UCSD-AML1 (cell line): Measurements from ENCODE around the gene TRIO.

Source experiments
- DNase-seq: peaks from one replicate; lab custom pipeline; 2025; ENCODE audit not compliant: unreplicated experiment; lab: John Stamatoyannopoulos, UW

Gene TRIO

DNA sequence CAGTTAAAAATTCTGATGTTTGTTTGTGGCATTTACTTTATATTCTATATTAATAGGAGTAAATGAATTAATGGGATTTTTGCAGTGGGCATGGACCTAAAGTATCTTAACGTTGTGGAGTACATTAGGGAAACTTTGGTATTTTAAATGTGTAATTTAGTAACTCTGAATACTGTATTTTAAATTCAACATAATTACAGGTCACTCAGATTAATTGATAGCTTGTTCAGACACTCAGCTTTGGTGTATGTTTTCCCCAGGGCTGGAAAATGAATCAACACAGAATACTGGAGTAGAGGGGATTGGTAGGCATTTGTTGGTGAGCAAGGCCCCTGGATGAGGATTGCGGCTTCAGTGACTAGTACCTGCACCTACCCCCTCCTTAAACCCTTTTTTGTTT, 117.5 kb downstream of the TRIO start:
- DNase-seq: no peak

DNA sequence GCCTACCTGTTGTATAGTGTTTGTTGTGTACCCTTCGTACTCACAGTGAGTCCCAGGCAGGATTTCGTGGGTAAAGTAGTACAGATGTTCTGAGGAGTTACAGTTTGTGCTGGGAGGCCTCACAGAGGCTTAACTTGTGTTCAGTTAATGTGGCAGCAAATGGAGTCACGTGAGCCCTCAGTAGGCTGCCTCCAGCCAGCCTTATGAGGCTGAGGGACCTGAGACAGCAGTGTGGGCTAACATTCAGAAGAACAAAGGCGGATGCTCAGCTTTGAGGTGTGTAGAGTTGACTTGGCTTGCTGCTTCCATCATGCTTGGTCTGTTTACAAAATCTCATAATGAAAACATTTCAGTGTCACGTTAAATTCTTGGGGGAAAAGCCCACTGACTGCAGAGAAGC, 118.1 kb downstream of the TRIO start:
- no peak for DNase-seq

- DNase-seq: no peak
Measured at GRCh38 chr5:14261856-14262611, 118.9 kb downstream of the TRIO start.

DNA sequence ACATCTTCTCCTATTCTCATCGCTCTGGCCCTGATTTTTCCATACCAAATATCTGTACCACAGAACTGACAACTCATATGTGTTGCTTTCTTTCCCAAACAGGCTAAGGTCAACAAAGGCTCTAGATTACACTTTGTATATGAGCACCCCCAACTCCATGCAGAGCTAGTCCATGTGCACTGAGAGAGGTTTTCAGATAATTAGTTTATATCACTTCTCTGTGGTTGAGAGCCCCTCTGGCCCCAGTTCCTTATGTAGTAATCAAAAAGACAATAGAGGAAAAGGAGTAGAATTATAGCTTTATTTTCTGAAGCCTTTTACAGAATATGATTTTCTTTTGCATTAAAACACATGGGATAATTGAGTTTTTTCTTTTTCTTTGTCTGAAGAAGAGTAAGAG, 120.0 kb downstream of the TRIO start:
- DNase-seq: no peak

GRCh38 chr5:14263699-14264098, 120.6 kb downstream of the TRIO start:
- DNase-seq: no peak

DNA sequence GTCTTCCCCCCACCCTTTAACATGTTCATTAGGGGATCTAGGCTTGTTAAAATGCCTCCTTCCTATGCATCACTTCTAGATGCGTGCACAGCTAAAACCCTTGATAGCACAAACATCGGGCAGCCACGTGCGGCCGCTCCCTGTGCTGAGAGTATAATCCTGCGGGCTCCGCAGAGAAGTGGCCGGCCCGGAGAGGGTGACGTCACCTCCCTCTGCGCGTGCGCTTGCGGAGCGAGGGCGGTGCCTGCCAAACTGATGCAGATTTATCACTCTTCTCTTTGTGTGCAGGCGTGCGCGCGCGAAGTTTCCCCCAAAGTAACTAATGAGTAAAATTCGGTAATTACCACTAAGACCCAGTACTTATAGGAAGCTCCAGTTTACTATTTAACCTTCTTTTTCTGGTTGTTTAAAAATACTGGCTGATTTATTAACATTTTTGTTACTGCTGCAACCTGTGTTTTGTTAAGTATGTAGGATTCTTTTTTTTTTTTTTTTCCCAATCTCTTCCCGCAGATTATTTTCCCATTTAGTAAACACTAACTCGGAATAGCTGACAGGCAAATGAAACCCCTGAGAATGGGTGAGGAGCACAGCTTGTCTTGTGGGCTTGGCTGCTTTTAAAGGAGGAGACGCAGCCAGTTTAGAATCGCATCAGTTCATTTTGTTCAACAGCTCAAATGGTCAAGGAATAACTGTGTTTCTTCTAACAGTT, 121.6 kb downstream of the TRIO start:
- no peak for DNase-seq

GRCh38 chr5:14265570-14265969, 122.4 kb downstream of the TRIO start:
- DNase-seq: no peak

DNA sequence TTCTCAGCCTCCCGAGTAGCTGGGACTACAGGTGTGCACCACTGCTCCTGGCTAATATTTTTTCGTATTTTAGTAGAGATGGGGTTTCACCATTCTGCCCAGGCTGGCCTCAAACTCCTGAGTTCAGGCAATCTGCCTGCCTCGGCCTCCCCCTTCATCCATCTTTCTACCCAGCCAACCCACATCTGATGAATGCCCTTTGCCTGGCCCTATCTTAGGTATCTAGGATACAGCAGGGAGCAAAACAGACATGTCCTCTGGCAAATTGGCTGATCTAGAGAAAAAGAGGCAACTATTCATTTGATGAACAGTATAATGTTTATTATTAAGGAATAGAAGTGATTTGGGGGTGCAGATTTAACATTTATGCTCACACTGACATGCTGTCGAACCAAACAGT, 123.0 kb downstream of the TRIO start:
- no peak for DNase-seq

DNA sequence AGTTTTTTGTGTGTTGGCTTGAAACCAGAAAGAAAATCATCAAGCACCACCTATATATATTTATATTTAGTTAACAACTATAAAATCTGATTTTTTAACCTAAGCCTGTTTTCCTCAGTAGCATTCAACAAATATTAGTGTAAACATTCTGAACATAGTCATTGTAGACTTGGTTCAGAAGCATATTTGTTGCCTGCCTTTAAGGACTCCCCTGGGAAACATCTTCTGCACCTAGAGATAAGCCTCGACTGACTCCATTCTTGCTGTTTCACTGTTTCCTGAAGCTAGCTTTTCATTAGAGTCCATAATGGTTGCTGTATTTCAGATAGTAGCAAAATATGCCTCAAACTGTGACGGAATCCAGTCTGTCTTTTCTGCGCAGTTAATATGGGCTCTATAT, 123.5 kb downstream of the TRIO start:
- no peak for DNase-seq

- no peak for DNase-seq
Measured at GRCh38 chr5:14267166-14267838, 124.2 kb downstream of the TRIO start.

DNA sequence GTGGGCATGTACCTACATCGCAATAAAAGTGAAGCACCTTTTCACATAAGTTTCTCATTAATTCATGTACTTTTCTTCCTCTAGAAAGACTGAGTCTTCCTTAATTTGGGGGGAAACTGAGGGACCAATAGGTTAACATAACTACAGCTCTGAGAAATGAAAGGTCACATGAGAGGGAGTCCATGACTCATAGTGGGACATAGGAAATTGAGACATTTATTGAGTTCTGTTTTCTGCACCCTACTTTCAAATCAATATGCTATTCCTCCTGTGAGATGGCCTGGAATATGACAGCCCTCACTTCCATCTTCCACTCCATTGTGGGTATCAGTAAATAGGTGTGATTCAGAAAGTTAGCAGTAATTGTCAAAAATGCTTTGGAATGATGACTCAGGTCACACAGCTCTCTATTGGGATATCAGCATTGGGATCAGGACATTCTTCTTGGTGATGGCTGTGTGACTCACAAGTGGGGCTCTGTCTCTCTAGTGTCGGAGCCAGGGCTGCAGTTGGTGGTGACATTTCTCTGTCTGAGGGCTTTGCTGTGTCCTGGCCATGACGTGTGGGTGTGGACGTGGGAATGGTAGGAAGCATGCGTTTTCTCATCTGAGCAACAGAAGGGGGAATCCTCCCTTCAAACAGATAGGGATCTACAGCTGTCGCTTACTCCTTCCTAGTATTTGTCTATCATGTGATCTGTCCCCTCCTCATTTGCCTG, 125.0 kb downstream of the TRIO start:
- DNase-seq: no peak

- DNase-seq: no peak
Measured at GRCh38 chr5:14268738-14269137, 125.6 kb downstream of the TRIO start.

- no peak for DNase-seq
Measured at GRCh38 chr5:14269395-14269794, 126.3 kb downstream of the TRIO start.

DNA sequence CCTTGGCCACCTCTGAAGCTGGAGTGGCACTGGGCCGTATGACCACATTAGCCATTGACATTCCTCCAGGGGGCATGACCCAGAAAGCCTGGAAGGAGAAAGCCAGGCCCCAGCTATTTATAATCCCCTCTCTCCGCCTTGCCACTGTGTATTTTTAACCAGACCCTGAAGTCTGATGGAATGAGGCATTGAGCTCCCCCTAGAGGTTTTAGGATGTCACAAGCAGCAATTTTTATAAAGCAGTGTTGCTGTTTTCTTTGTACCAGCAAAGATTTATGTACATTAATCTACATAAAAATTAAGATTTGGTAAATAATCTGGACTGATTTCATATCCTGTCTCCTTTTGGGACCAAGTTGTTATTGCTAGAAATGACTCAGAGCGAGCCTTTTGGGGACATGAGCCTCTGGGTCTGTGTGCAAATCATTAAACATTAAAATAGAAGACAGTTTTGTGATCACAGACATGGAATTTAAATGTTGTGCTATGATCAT, 127.1 kb downstream of the TRIO start:
- no peak for DNase-seq

GRCh38 chr5:14272548-14273205, 129.5 kb downstream of the TRIO start:
- no peak for DNase-seq

GRCh38 chr5:14273207-14273767, 130.1 kb downstream of the TRIO start:
- no peak for DNase-seq

DNA sequence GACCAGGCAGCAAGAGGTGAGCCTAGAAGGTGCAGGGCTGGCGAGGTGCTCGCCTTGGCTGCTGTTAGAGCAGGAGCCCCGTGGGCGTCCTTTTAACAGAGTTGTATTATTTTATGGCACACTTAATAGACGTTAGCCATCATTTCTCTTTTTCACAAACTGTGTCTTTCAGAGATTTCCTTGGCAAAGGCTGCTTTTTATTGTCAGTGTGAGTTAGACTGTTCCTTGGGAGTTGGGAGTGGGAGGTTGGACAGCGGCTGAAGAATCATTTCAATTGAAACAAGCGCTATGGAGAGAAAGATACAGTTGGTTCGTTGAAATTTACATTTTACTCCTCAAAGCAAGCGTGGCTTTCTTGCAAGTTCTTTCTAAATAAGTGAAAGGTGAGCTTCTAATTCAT, 133.2 kb downstream of the TRIO start:
- DNase-seq: no peak

DNA sequence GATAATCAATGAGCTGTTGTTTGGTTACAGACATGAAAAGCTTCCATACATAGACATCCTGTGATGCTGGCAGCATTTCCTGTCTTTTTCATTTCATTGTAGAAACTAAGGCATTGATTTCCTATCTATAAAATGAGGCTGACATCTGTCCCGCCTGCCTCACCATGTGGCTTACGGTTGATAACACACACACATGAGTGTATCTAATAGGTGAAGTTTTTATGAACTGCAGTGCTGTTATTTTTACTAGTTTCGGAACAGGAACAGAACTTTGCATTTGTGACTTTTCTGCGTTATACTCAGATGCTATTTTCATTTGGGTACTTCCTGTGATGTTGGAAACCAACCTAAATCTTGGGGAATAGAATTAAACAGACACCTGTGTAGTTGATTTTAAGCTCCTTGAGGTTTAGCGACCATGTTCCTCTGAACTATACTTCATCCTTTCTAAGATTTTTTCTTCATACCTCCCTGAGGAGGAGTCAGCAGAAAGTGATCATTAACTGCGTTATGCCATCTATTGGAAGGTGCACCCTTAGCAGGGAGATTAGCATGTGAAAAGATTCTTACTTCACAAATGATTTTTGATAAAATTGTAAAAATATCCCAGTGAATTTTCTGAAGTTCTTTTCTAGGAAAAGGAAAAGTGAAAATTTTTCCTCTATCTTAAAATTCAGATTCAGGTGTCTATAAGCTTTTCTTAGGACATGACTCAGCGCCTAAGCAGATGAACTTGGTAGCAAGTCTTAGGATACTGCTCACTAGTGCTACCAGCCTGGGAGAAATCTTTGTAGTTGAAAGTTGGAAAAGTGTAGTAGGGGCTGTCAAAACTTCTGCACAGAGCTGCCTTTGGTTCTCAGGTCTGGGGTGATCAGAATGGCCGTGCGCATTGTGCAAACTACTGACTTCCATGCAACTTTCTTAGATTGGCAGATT, 134.5 kb downstream of the TRIO start:
- no peak for DNase-seq

DNA sequence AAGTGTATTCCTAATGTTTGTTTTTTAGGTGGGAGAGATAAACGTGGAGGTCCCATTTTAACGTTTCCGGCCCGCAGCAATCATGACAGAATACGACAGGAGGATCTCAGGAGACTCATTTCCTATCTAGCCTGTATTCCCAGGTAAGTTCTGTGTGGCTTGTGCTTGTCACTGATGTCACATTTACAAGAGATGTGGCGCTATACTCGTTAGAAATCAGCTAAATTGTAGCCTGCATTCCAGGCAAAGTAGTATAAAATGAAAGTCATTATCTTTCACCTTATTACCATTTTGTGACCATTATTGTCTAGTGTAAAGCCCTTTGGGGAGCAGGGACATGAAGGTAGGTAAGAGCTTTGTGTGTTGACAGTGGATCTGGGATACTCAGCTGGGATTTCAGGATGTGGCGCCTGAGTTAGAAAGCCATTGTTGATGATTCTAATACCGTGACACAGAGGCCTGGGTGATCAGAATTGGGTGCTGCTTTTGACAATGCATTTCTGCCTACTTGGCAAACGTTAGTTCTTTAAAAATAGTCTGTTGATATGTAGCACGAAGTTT, 137.2 kb downstream of the TRIO start:
- no peak for DNase-seq
